Naive B cell (primary cell): ENCODE data around the gene HSPB1. TPM values are rescaled to one million over a fixed set of nuclear protein-coding genes. Genes with fewer than 3 reads are reported as not detected.

Source experiments
- ATAC-seq, 2 donors: fragments of 150-1000 bp; cut with Tn5 transposase; 2 replicates each; pipeline ENCODE4 v1.10.0; 2021; ENCODE audit warnings: low read depth in 2 of 2, mild to moderate bottlenecking in 2 of 2, moderate library complexity in 2 of 2
- DNase-seq: peaks from one replicate; pipeline ENCODE4 v3.0.0; 2022
- H3K27ac Mint-ChIP-seq, 6 donors: one replicate each; pipeline ENCODE4 v1.8.0; 2020 to 2022; ENCODE audit warnings: mild to moderate bottlenecking in 6 of 6, mixed read lengths in 6 of 6, moderate library complexity in 5 of 6, inconsistent platforms in 2 of 6
- H3K27me3 Mint-ChIP-seq, 3 donors: one replicate each; pipeline ENCODE4 v1.8.0; 2021 to 2022; ENCODE audit warnings: mixed read lengths in 3 of 3, mild to moderate bottlenecking in 1 of 3
- H3K36me3 Mint-ChIP-seq, 2 donors: one replicate each; pipeline ENCODE4 v1.8.0; 2020 to 2022; ENCODE audit warnings: mixed read lengths in 2 of 2, inconsistent platforms in 1 of 2, mild to moderate bottlenecking in 1 of 2
- H3K4me1 Mint-ChIP-seq, 3 donors: one replicate each; pipeline ENCODE4 v1.8.0; 2020 to 2022; ENCODE audit warnings: mixed read lengths in 3 of 3, inconsistent platforms in 1 of 3, mild to moderate bottlenecking in 1 of 3, moderate library complexity in 1 of 3
- H3K4me3 Mint-ChIP-seq, 8 donors: one replicate each; pipeline ENCODE4 v1.8.0; 2020 to 2022; ENCODE audit warnings: mild to moderate bottlenecking in 8 of 8, mixed read lengths in 8 of 8, moderate library complexity in 8 of 8, inconsistent platforms in 2 of 8
- H3K9me3 Mint-ChIP-seq, 7 donors: one replicate each; pipeline ENCODE4 v1.8.0; 2020 to 2022; ENCODE audit warnings: mixed read lengths in 7 of 7, mild to moderate bottlenecking in 5 of 7, inconsistent platforms in 2 of 7, moderate library complexity in 1 of 7
- polyA plus RNA-seq, 6 donors: library from polyadenylated mRNA; unstranded; fragments of 300-500 nt; fragmentation: Illumina TruSeq; gene quantifications; one replicate each; pipeline ENCODE4 v1.2.3, GENCODE V29; 2021; ENCODE audit warnings: low read depth in 6 of 6

HSPB1 gene
- polyA plus RNA-seq, 6 donors from 2014 or later, result 24.3 to 55.2 (median 45.3) TPM

- ATAC-seq, result no peak
- H3K9me3 Mint-ChIP-seq, result no peaks in the 10 kb centered on the region
- H3K4me1 Mint-ChIP-seq, result peaks cover 15 to 34% (median 29%) of the 10 kb centered on the region in 3 donors
- H3K27me3 Mint-ChIP-seq, result no peaks in the 10 kb centered on the region
- H3K36me3 Mint-ChIP-seq, result no peaks in the 10 kb centered on the region
- H3K27ac Mint-ChIP-seq, result peak overlapping the region in 5 of 6 donors; percentile 58 to 97 (median 93)
- H3K4me3 Mint-ChIP-seq, result peak overlapping the region; percentile 79 to 99 (median 95)
- DNase-seq, result no peak
These were observed 14.7 kb downstream of the HSPB1 start for GRCh38 chr7:76316984-76317781.

GRCh38 chr7:76317782-76318487 lies 15.5 kb downstream of the HSPB1 start:
- ATAC-seq (peak; percentile 94 to 96), DNase-seq (peak; percentile 95)
- H3K4me1 Mint-ChIP-seq, result peaks cover 15 to 34% (median 27%) of the 10 kb centered on the region in 3 donors
- no peaks in the 10 kb centered on the region for H3K9me3 Mint-ChIP-seq
- no peaks in the 10 kb centered on the region for H3K36me3 Mint-ChIP-seq
- peak overlapping the region; percentile 79 to 99 (median 95) for H3K4me3 Mint-ChIP-seq
- peak overlapping the region in 5 of 6 donors; percentile 58 to 97 (median 93) for H3K27ac Mint-ChIP-seq
- no peaks in the 10 kb centered on the region for H3K27me3 Mint-ChIP-seq

GRCh38 chr7:76318488-76319353 lies 16.2 kb downstream of the HSPB1 start:
- peak; percentile 60 for DNase-seq
- peak overlapping the region; percentile 79 to 99 (median 95) for H3K4me3 Mint-ChIP-seq
- no peaks in the 10 kb centered on the region for H3K9me3 Mint-ChIP-seq
- peak; percentile 55 to 60 for ATAC-seq
- peak overlapping the region; percentile 9 to 96 (median 93) for H3K27ac Mint-ChIP-seq
- no peaks in the 10 kb centered on the region for H3K36me3 Mint-ChIP-seq
- H3K27me3 Mint-ChIP-seq, result no peaks in the 10 kb centered on the region
- H3K4me1 Mint-ChIP-seq, result peaks cover 15 to 34% (median 27%) of the 10 kb centered on the region in 3 donors

GRCh38 chr7:76325092-76325491 lies 22.6 kb downstream of the HSPB1 start:
- ATAC-seq (no peak), DNase-seq (no peak)
- Mint-ChIP-seq H3K27ac (peak overlapping the region in 1 of 6 donors; percentile 34), H3K4me1 (peaks cover 12 to 29% (median 19%) of the 10 kb centered on the region in 3 donors), H3K9me3 (no peaks in the 10 kb centered on the region), H3K27me3 (no peaks in the 10 kb centered on the region), H3K4me3 (no peak overlapping the region), H3K36me3 (peaks cover 14 to 23% of the 10 kb centered on the region in 2 donors)

GRCh38 chr7:76325811-76326210 lies 23.3 kb downstream of the HSPB1 start:
- Mint-ChIP-seq H3K4me3 (no peak overlapping the region), H3K27ac (peak overlapping the region in 1 of 6 donors; percentile 57), H3K9me3 (no peaks in the 10 kb centered on the region), H3K4me1 (peaks cover 14 to 34% (median 21%) of the 10 kb centered on the region in 3 donors), H3K27me3 (no peaks in the 10 kb centered on the region), H3K36me3 (peaks cover 16 to 24% of the 10 kb centered on the region in 2 donors)
- ATAC-seq, result no peak
- DNase-seq, result no peak

- peak overlapping the region in 3 of 6 donors; percentile 7 to 28 (median 10) for H3K27ac Mint-ChIP-seq
These were observed 24.3 kb downstream of the HSPB1 start for GRCh38 chr7:76326646-76327233.

GRCh38 chr7:76327610-76328009 lies 25.1 kb downstream of the HSPB1 start:
- Mint-ChIP-seq H3K4me3 (no peak overlapping the region), H3K27ac (peak overlapping the region in 2 of 6 donors; percentile 42 to 80), H3K4me1 (peaks cover 26 to 43% (median 37%) of the 10 kb centered on the region in 3 donors), H3K9me3 (no peaks in the 10 kb centered on the region), H3K27me3 (no peaks in the 10 kb centered on the region), H3K36me3 (peaks cover 16 to 24% of the 10 kb centered on the region in 2 donors)
- ATAC-seq, result peak; percentile 79 to 93
- DNase-seq, result peak; percentile 31

More at GRCh38 chr7:76326646-76327233, 24.3 kb downstream of the HSPB1 start:
- DNase-seq, result no peak
- H3K9me3 Mint-ChIP-seq, result no peaks in the 10 kb centered on the region
- peaks cover 16 to 24% of the 10 kb centered on the region in 2 donors for H3K36me3 Mint-ChIP-seq
- ATAC-seq, result no peak
- H3K4me1 Mint-ChIP-seq, result peaks cover 18 to 34% (median 28%) of the 10 kb centered on the region in 3 donors
- no peak overlapping the region for H3K4me3 Mint-ChIP-seq
- no peaks in the 10 kb centered on the region for H3K27me3 Mint-ChIP-seq

- Mint-ChIP-seq H3K36me3 (peaks cover 16 to 24% of the 10 kb centered on the region in 2 donors), H3K9me3 (no peaks in the 10 kb centered on the region), H3K4me3 (no peak overlapping the region), H3K4me1 (peaks cover 31 to 51% (median 45%) of the 10 kb centered on the region in 3 donors), H3K27me3 (no peaks in the 10 kb centered on the region), H3K27ac (peak overlapping the region in 2 of 6 donors; percentile 53 to 61)
- ATAC-seq (no peak), DNase-seq (no peak)
These were observed 25.9 kb downstream of the HSPB1 start for GRCh38 chr7:76328389-76328788.

GRCh38 chr7:76329479-76329878 lies 27.0 kb downstream of the HSPB1 start:
- Mint-ChIP-seq H3K9me3 (no peaks in the 10 kb centered on the region), H3K27me3 (no peaks in the 10 kb centered on the region), H3K36me3 (peaks cover 16 to 24% of the 10 kb centered on the region in 2 donors), H3K27ac (peak overlapping the region in 1 of 6 donors; percentile 74), H3K4me3 (no peak overlapping the region), H3K4me1 (peaks cover 40 to 56% (median 53%) of the 10 kb centered on the region in 3 donors)
- no peak for DNase-seq
- no peak for ATAC-seq

- DNase-seq, result no peak
- H3K4me1 Mint-ChIP-seq, result peaks cover 40 to 56% (median 55%) of the 10 kb centered on the region in 3 donors
- no peaks in the 10 kb centered on the region for H3K27me3 Mint-ChIP-seq
- no peaks in the 10 kb centered on the region for H3K9me3 Mint-ChIP-seq
- H3K4me3 Mint-ChIP-seq, result no peak overlapping the region
- no peak for ATAC-seq
- peak overlapping the region in 3 of 6 donors; percentile 7 to 40 (median 27) for H3K27ac Mint-ChIP-seq
- H3K36me3 Mint-ChIP-seq, result peaks cover 16 to 24% of the 10 kb centered on the region in 2 donors
These were observed 27.8 kb downstream of the HSPB1 start for GRCh38 chr7:76330261-76330660.

GRCh38 chr7:76330673-76331072 lies 28.2 kb downstream of the HSPB1 start:
- Mint-ChIP-seq H3K4me1 (peaks cover 40 to 56% (median 56%) of the 10 kb centered on the region in 3 donors), H3K27me3 (no peaks in the 10 kb centered on the region), H3K36me3 (peaks cover 16 to 24% of the 10 kb centered on the region in 2 donors), H3K4me3 (no peak overlapping the region), H3K9me3 (no peaks in the 10 kb centered on the region), H3K27ac (no peak overlapping the region)
- ATAC-seq (no peak), DNase-seq (no peak)

- ATAC-seq (peak; percentile 14 to 35), DNase-seq (no peak)
- Mint-ChIP-seq H3K4me1 (peaks cover 37 to 65% (median 50%) of the 10 kb centered on the region in 3 donors), H3K27me3 (no peaks in the 10 kb centered on the region), H3K4me3 (peak overlapping the region in 1 of 8 donors; percentile 60), H3K36me3 (peaks cover 10 to 18% of the 10 kb centered on the region in 2 donors), H3K9me3 (no peaks in the 10 kb centered on the region), H3K27ac (peak overlapping the region in 3 of 6 donors; percentile 45 to 74 (median 63))
These were observed 29.6 kb downstream of the HSPB1 start for GRCh38 chr7:76332078-76332477.
